HepG2 (cell line): ENCODE data around the gene FAM53B. TPM values are rescaled to one million over a fixed set of nuclear protein-coding genes. Genes with fewer than 3 reads are reported as not detected.

Experiments
- ATAC-seq: fragments of 200-7000 bp; cut with Tn5 transposase; 3 replicates; pipeline ENCODE4 v1.9.1; 2020; ENCODE audit warnings: mild to moderate bottlenecking, moderate library complexity
- BruUV-seq: library from RNA; stranded (reverse); fragments of 400-500 nt; replicated peaks from 2 replicates; lab custom pipeline; 2021; lab: Mats Ljungman, UMichigan
- CTCF ChIA-PET: fragments of 300-600 bp; formaldehyde crosslinking; extraction: SDS; loops from one replicate; lab custom pipeline; 2021; ENCODE audit warnings: low total read pairs, inconsistent platforms, low intra/inter-chr PET ratio; lab: Yijun Ruan, JAX
- POLR2A ChIA-PET: fragments of 350-600 bp; sonication (Branson Sonifier 250); formaldehyde crosslinking; loops from one replicate; lab custom pipeline; 2020; ENCODE audit warnings: antibody characterized with exemption, inconsistent platforms; lab: Yijun Ruan, JAX
- DNase-seq: peaks from one replicate; pipeline ENCODE4 v3.0.0-alpha.2; 2015; ENCODE audit warnings: low spot score
- FAIRE-seq: peaks from 3 replicates; lab custom pipeline; 2011; peaks lifted over from hg19 to GRCh38; lab: Jason Lieb, UNC
- H2AFZ ChIP-seq: one replicate; pipeline ENCODE4 v1.6.1; 2011; ENCODE audit warnings: low read length, inconsistent platforms
- H3K27ac ChIP-seq: fragments of 300-600 bp; 3 replicates; pipeline ENCODE4 v1.8.0; 2011; ENCODE audit warnings: mixed run types, mild to moderate bottlenecking, mixed read lengths, low read length, inconsistent platforms; ENCODE audit not compliant: insufficient read depth; ENCODE audit errors: extremely low read length
- H3K27me3 ChIP-seq, 2 experiments: fragments of 200-600 bp in 1 of 2; 2 replicates in 1 of 2; 3 replicates in 1 of 2; pipeline versions ENCODE4 v1.6.0 to v1.8.0; 2011; ENCODE audit warnings: low read length in 2 of 2, mild to moderate bottlenecking in 2 of 2, moderate library complexity in 2 of 2, inconsistent platforms in 1 of 2; ENCODE audit not compliant: insufficient read depth in 2 of 2, control insufficient read depth in 1 of 2
- H3K36me3 ChIP-seq, 2 experiments: fragments of 200-600 bp in 1 of 2; replicated peaks in 1 of 2; 2 replicates in 1 of 2; 3 replicates in 1 of 2; pipeline versions ENCODE4 v1.5.1 to v1.8.0; 2011; ENCODE audit warnings: low read length in 2 of 2, inconsistent platforms in 1 of 2; ENCODE audit not compliant: insufficient read depth in 2 of 2, control insufficient read depth in 1 of 2
- H3K4me1 ChIP-seq: 2 replicates; pipeline ENCODE4 v1.5.1; 2012; ENCODE audit warnings: low read length, inconsistent platforms; ENCODE audit not compliant: insufficient read depth
- H3K4me2 ChIP-seq: 2 replicates; pipeline ENCODE4 v1.6.0; 2011; ENCODE audit warnings: low read depth, low read length, inconsistent platforms
- H3K4me3 ChIP-seq, 3 experiments: fragments of 200-600 bp in 1 of 3; sonication (generic), shearing (Covaris generic) in 1 of 3; replicated peaks in 1 of 3; 2 replicates each; pipeline ENCODE4 v1.5.1; 2011 to 2016; ENCODE audit warnings: low read length in 3 of 3, inconsistent platforms in 2 of 3, low read depth in 2 of 3, mild to moderate bottlenecking in 2 of 3, control low read depth in 1 of 3, mixed read lengths in 1 of 3; ENCODE audit not compliant: insufficient read depth in 1 of 3
- H3K79me2 ChIP-seq: one replicate; pipeline ENCODE4 v1.6.1; 2011; ENCODE audit warnings: low read length, inconsistent platforms; ENCODE audit not compliant: insufficient read depth
- H3K9ac ChIP-seq: 2 replicates; pipeline ENCODE4 v1.6.0; 2011; ENCODE audit warnings: mild to moderate bottlenecking, low read depth, low read length, inconsistent platforms; ENCODE audit not compliant: insufficient read depth
- H3K9me3 ChIP-seq: 2 replicates; pipeline ENCODE4 v1.5.1; 2012; ENCODE audit warnings: mild to moderate bottlenecking, low read length
- H4K20me1 ChIP-seq: 2 replicates; pipeline ENCODE4 v1.6.0; 2011; ENCODE audit warnings: inconsistent platforms, mild to moderate bottlenecking, low read length, moderate library complexity; ENCODE audit not compliant: insufficient read depth
- AGO1 ChIP-seq: fragments of 200-400 bp; formaldehyde crosslinking; IDR thresholded peaks from 2 replicates; pipeline ENCODE4 v1.6.1; 2017; ENCODE audit warnings: mild to moderate bottlenecking, low read depth, low read length, moderate library complexity; ENCODE audit not compliant: poor library complexity, severe bottlenecking
- GATA4 ChIP-seq: sonication (generic); IDR thresholded peaks from 2 replicates; pipeline ENCODE4 v1.6.1; 2016; ENCODE audit warnings: antibody characterized with exemption, low read depth, borderline replicate concordance
- KDM2A ChIP-seq: sonication (generic); formaldehyde crosslinking; IDR thresholded peaks from 2 replicates; pipeline ENCODE4 v1.4.0; 2020; ENCODE audit warnings: low read depth, missing genetic modification reagents, borderline replicate concordance
- PAF1 ChIP-seq: IDR thresholded peaks from 2 replicates; pipeline ENCODE4 v1.6.1; 2016; ENCODE audit warnings: missing genetic modification reagents, missing compliant biosample characterization
- RARA ChIP-seq: IDR thresholded peaks from 2 replicates; pipeline ENCODE4 v1.6.1; 2016; ENCODE audit warnings: missing genetic modification reagents, missing compliant biosample characterization
- TMF1 ChIP-seq: sonication (generic); formaldehyde crosslinking; IDR thresholded peaks from 2 replicates; pipeline ENCODE4 v1.8.1; 2022; ENCODE audit warnings: low read depth, missing genetic modification reagents
- ZNF382 ChIP-seq: sonication (generic); formaldehyde crosslinking; IDR thresholded peaks from 2 replicates; pipeline ENCODE4 v1.5.0; 2020; ENCODE audit warnings: missing genetic modification reagents, mild to moderate bottlenecking, borderline replicate concordance
- ZNF775 ChIP-seq: sonication (generic); formaldehyde crosslinking; IDR thresholded peaks from 2 replicates; pipeline ENCODE4 v1.4.0; 2020; ENCODE audit warnings: missing genetic modification reagents, mild to moderate bottlenecking, moderate library complexity, borderline replicate concordance
- WGBS: methylation state at CpG from one replicate; pipeline ENCODE4 v1.1.6; 2017; ENCODE audit warnings: low lambda C conversion rate; 5-methylcytosine and 5-hydroxymethylcytosine counted together
- in situ Hi-C: cut with HindIII; loops from 2 replicates; pipeline ENCODE4 v1.10.0; 2017; ENCODE audit warnings: low pct_unique_long_range_greater_than_20kb; ENCODE audit not compliant: extremely low pct_ligation_motif_present
- intact Hi-C: fragments of 100-400 bp; cut with micrococcal nuclease; formaldehyde crosslinking; loops from one replicate; pipeline ENCODE4 v1.10.0; 2022; ENCODE audit not compliant: unreplicated experiment
- polyA plus RNA-seq, 8 experiments: library from polyadenylated mRNA; depleted of rRNA in 3 of 8; stranded (reverse) in 7 of 8; unstranded in 1 of 8; fragments of >200 nt; fragmentation: Illumina TruSeq in 4 of 8; extraction: Trizol in 4 of 8; gene quantifications; 2 replicates each; pipeline versions ENCODE4 v1.2.1 to v1.2.3, GENCODE V29; 2011 to 2016; ENCODE audit warnings: low read depth in 4 of 8, missing spikeins in 1 of 8, mixed read lengths in 1 of 8; ENCODE audit not compliant: insufficient read depth in 1 of 8
- total RNA-seq, 5 experiments: library from RNA; depleted of rRNA; stranded (reverse); fragments of >200 nt; fragmentation: Illumina TruSeq; extraction: Trizol; gene quantifications; 2 replicates each; pipeline ENCODE4 v1.2.3, GENCODE V29; 2016; ENCODE audit warnings: low read depth in 1 of 5
- TF ChIP-seq, protein P1 (sequence below): sonication (generic); formaldehyde crosslinking; IDR thresholded peaks from 2 replicates; pipeline ENCODE4 v1.4.0; 2020; ENCODE audit warnings: missing genetic modification reagents
- TF ChIP-seq, protein P2 (sequence below), 2 experiments: IDR thresholded peaks; 2 replicates each; pipeline ENCODE4 v1.6.1; 2011 to 2012; ENCODE audit warnings: low read length in 2 of 2, borderline replicate concordance in 1 of 2, low read depth in 1 of 2, mild to moderate bottlenecking in 1 of 2, moderate library complexity in 1 of 2
- TF ChIP-seq, protein P3 (sequence below): conservative IDR thresholded peaks from 2 replicates; pipeline ENCODE4 v1.6.1; 2018; ENCODE audit warnings: missing genetic modification reagents

The FAM53B gene
- total and polyA plus RNA-seq, 2 of the 13 experiments (the other 11 are each of a cell fraction or from before 2014, with no cell fraction given), result 6.4 to 19.3 TPM

DNA sequence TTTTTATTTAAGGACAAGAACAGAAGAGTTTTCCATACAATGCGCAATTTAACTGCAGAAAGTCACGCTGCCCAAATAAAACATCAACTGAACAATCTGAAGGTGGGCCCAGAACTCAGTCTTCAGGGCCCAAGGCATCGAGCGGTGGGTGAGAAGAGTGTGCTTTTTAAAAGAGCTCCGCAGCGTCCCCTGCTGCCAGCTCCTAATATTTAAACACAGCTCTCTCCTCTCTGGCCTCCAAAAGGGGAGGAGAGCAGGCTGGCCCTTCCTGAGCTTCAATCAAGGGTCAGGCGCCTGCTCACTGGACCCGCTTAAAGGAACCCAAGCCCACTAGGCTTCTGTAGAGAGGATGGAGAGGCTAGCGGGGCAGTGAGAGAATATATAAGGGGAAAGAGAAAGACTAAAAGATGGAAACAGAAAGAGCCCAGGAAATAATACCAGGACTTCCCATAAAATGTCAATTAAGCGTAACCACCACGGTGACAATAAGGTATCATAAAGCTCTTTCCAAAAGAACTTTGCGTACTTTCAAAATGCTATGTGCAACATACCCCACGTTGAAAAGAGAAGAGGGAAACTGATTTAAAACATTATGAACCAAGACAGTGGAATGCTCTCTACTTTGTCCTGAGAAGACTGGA, 2.8 kb downstream of the FAM53B start:
- peak overlapping the region; percentile 70 for H3K27ac ChIP-seq
- peak overlapping the region; percentile 56; the same call in 1 of the 2 replicates for H3K9ac ChIP-seq
- no peaks in the 10 kb centered on the region; a peak in 1 of 5 replicates for H3K27me3 ChIP-seq
- in situ Hi-C loops, result loop anchor here (5.0 kb wide), 1 partner anchor 204 kb away; no protein-coding TSS in a partner anchor
- H3K79me2 ChIP-seq, result peaks cover 47% of the 10 kb centered on the region
- H3K9me3 ChIP-seq, result no peaks in the 10 kb centered on the region
- no peak overlapping the region for H2AFZ ChIP-seq
- intact Hi-C loops, result loop anchor here (1.0 to 5.0 kb wide), 3 partner anchors 51 to 134 kb away; partner anchors contain the start of gene EEF1AKMT2
- H4K20me1 ChIP-seq, result peaks cover 8% of the 10 kb centered on the region; the same call in 1 of the 2 replicates
- H3K4me2 ChIP-seq, result peak overlapping the region; percentile 82
- DNase-seq, result peak; percentile 80
- WGBS, result 21% methylated on average over 13 of the region's 13 CpGs
- ATAC-seq, result peak; percentile 67
- CTCF ChIA-PET, result interaction anchor here (0.6 to 2.0 kb wide), 4 partner anchors 109 to 279 kb away, joined by 3 to 10 read pairs (median 5); no protein-coding TSS in a partner anchor
- peak; percentile 79 for FAIRE-seq
- POLR2A ChIA-PET, result interaction anchor here (0.7 to 2.0 kb wide), 8 partner anchors 33 to 322 kb away, joined by 3 to 8 read pairs (median 4); partner anchors contain the start of genes ABRAXAS2, EEF1AKMT2 and OAT
- no peaks in the 10 kb centered on the region for H3K36me3 ChIP-seq
- BruUV-seq, result no TSS peak
- H3K4me1 ChIP-seq, result peaks cover 77% of the 10 kb centered on the region
- H3K4me3 ChIP-seq, result peak overlapping the region; percentile 44 to 87 (median 62)
- TF ChIP-seq ZNF775 (CRISPR knock-in tag) (no peak), AGO1 (no peak), PAF1 (CRISPR knock-in tag) (no peak), RARA (CRISPR knock-in tag) (0 out of 2 replicates have a peak, but pooled peaks have one; percentile 23), GATA4 (no peak), ZNF382 (CRISPR knock-in tag) (no peak), TMF1 (CRISPR knock-in tag) (no peak), KDM2A (CRISPR knock-in tag) (peak; percentile 34; the same call in 1 of the 2 replicates)
- TF ChIP-seq, protein P1, sequence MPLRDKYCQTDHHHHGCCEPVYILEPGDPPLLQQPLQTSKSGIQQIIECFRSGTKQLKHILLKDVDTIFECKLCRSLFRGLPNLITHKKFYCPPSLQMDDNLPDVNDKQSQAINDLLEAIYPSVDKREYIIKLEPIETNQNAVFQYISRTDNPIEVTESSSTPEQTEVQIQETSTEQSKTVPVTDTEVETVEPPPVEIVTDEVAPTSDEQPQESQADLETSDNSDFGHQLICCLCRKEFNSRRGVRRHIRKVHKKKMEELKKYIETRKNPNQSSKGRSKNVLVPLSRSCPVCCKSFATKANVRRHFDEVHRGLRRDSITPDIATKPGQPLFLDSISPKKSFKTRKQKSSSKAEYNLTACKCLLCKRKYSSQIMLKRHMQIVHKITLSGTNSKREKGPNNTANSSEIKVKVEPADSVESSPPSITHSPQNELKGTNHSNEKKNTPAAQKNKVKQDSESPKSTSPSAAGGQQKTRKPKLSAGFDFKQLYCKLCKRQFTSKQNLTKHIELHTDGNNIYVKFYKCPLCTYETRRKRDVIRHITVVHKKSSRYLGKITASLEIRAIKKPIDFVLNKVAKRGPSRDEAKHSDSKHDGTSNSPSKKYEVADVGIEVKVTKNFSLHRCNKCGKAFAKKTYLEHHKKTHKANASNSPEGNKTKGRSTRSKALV (CRISPR knock-in tag), result no peak
- TF ChIP-seq, protein P2, sequence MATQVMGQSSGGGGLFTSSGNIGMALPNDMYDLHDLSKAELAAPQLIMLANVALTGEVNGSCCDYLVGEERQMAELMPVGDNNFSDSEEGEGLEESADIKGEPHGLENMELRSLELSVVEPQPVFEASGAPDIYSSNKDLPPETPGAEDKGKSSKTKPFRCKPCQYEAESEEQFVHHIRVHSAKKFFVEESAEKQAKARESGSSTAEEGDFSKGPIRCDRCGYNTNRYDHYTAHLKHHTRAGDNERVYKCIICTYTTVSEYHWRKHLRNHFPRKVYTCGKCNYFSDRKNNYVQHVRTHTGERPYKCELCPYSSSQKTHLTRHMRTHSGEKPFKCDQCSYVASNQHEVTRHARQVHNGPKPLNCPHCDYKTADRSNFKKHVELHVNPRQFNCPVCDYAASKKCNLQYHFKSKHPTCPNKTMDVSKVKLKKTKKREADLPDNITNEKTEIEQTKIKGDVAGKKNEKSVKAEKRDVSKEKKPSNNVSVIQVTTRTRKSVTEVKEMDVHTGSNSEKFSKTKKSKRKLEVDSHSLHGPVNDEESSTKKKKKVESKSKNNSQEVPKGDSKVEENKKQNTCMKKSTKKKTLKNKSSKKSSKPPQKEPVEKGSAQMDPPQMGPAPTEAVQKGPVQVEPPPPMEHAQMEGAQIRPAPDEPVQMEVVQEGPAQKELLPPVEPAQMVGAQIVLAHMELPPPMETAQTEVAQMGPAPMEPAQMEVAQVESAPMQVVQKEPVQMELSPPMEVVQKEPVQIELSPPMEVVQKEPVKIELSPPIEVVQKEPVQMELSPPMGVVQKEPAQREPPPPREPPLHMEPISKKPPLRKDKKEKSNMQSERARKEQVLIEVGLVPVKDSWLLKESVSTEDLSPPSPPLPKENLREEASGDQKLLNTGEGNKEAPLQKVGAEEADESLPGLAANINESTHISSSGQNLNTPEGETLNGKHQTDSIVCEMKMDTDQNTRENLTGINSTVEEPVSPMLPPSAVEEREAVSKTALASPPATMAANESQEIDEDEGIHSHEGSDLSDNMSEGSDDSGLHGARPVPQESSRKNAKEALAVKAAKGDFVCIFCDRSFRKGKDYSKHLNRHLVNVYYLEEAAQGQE (IDR thresholded peaks at IDR 0.05; ENCODE audit: borderline replicate concordance in 1 of 2, low read depth in 1 of 2, low read length in 2 of 2), result no peak
- TF ChIP-seq, protein P3, sequence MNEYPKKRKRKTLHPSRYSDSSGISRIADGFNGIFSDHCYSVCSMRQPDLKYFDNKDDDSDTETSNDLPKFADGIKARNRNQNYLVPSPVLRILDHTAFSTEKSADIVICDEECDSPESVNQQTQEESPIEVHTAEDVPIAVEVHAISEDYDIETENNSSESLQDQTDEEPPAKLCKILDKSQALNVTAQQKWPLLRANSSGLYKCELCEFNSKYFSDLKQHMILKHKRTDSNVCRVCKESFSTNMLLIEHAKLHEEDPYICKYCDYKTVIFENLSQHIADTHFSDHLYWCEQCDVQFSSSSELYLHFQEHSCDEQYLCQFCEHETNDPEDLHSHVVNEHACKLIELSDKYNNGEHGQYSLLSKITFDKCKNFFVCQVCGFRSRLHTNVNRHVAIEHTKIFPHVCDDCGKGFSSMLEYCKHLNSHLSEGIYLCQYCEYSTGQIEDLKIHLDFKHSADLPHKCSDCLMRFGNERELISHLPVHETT (CRISPR knock-in tag), result no peak
